Measurements from ENCODE around the gene IFIT3. TPM values are rescaled to one million over a fixed set of nuclear protein-coding genes. Genes with fewer than 3 reads are reported as not detected.

IFIT3 gene
- polyA plus RNA-seq, 1 of the 3 experiments (the other 2 are of a cell fraction) = 3.2 TPM

DNA sequence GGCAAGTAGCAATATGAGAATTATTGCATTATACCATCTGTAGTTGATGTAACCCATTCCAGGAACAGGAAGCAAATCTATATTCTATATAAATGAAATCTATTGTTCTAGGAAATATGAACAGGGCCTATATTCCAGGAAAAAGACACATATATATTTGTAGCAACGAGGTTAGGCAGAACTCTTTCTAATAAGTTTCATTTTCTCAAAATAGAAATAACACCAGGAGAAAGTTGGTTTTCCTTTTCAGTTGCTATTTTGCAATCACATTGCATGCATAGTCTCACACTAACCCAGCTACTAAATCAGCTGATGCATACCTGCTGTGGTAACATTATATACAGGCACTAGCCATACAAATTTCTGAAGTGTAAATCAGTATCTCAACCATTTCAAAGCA is 32.2 kb upstream of the IFIT3 start:
- Histone ChIP-seq H3K79me2 (ENCODE audit: insufficient read depth) (no peaks in the 10 kb centered on the region), H3K4me2 (no peak overlapping the region), H3K36me3 (replicated peaks in 1 of 2; ENCODE audit: control insufficient read depth in 1 of 2, insufficient read depth in 2 of 2, low read length in 1 of 2) (no peaks in the 10 kb centered on the region), H3K27me3 (ENCODE audit: insufficient read depth) (no peaks in the 10 kb centered on the region), H3F3A (replicated peaks; ENCODE audit: insufficient read depth) (no peaks in the 10 kb centered on the region), H4K20me1 (ENCODE audit: insufficient read depth) (no peaks in the 10 kb centered on the region), H3K9ac (no peak overlapping the region), H3K9me3 (no peaks in the 10 kb centered on the region), H3K4me3 (ENCODE audit: low read depth in 2 of 2, low read length in 1 of 2) (no peak overlapping the region), H3K27ac (ENCODE audit: low read depth in 2 of 2, low read length in 1 of 2) (no peak overlapping the region), H3K4me1 (ENCODE audit: control insufficient read depth in 1 of 2, insufficient read depth in 2 of 2, low read depth in 1 of 2, low read length in 1 of 2) (no peaks in the 10 kb centered on the region), H3K9me2 (no peaks in the 10 kb centered on the region), H2AFZ (ENCODE audit: low read depth) (no peak overlapping the region)
- CTCF ChIA-PET = interaction anchor here (1.0 kb wide), 1 partner anchor 416 kb away, joined by 3 read pairs; the partner anchor contains the start of gene STAMBPL1
- WGBS (ENCODE audit: low lambda C conversion rate) = 67% methylated on average over 1 of the region's 1 CpG
- TF ChIP-seq JUND (IDR thresholded peaks at IDR 0.05) (no peak), FOXM1 (IDR thresholded peaks at IDR 0.05; ENCODE audit: low read depth) (no peak), MXI1 (IDR thresholded peaks at IDR 0.05; ENCODE audit: low read depth, low read length) (no peak)
- no peak for DNase-seq
- POLR2A ChIA-PET = no interaction called here

DNA sequence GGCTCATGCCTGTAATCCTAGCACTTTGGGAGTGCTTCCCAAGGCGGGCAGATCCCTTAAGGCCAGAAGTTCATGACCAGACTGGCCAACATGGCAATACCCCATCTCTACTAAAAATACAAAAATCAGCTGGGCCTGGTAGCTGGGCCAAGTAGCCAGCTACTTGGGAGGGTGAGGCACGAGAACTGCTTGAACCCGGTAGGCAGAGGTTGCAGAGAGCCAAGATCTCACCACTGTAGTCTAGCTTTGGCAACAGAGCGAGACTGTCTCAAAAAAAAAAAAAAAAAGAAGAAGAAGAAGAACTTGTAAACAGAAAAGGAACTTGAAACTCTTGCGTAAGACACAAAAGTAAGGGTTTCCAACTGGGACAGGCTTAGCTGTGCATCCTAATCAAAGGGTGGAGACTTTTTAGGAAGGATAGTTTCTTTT is 31.6 kb upstream of the IFIT3 start:
- no peaks in the 10 kb centered on the region for H3K36me3 ChIP-seq (replicated peaks in 1 of 2; ENCODE audit: control insufficient read depth in 1 of 2, insufficient read depth in 2 of 2, low read length in 1 of 2)
- no peaks in the 10 kb centered on the region for H3K9me2 ChIP-seq
- no peaks in the 10 kb centered on the region for H3K27me3 ChIP-seq (ENCODE audit: insufficient read depth)
- no peak for DNase-seq
- ChIA-PET POLR2A (no interaction called here), CTCF (no interaction called here)
- WGBS (ENCODE audit: low lambda C conversion rate) = 93% methylated on average over 5 of the region's 5 CpGs
- H2AFZ ChIP-seq (ENCODE audit: low read depth) = no peak overlapping the region
- TF ChIP-seq ELF1 (IDR thresholded peaks at IDR 0.05) (no peak), TEAD4 (IDR thresholded peaks at IDR 0.05; ENCODE audit: borderline replicate concordance, insufficient read depth) (no peak), MAX (IDR thresholded peaks at IDR 0.05; ENCODE audit: low read depth) (no peak), MEF2A (IDR thresholded peaks at IDR 0.05; ENCODE audit: borderline replicate concordance, low read depth) (no peak), RFX5 (IDR thresholded peaks at IDR 0.05; ENCODE audit: low read length) (no peak), RAD21 (IDR thresholded peaks at IDR 0.05; ENCODE audit: low read length) (no peak), FOXJ3 (CRISPR knock-in tag; IDR thresholded peaks at IDR 0.05) (no peak), TAF1 (IDR thresholded peaks at IDR 0.05; ENCODE audit: borderline replicate concordance, low read depth, low read length) (no peak), USF1 (IDR thresholded peaks at IDR 0.05; ENCODE audit: borderline replicate concordance, low read depth) (no peak), FOXM1 (IDR thresholded peaks at IDR 0.05; ENCODE audit: low read depth) (no peak), RXRA (IDR thresholded peaks at IDR 0.05; ENCODE audit: borderline replicate concordance, low read depth) (no peak), SMC3 (IDR thresholded peaks at IDR 0.05; ENCODE audit: low read depth, low read length) (no peak), EZH2phosphoT487 (IDR thresholded peaks at IDR 0.05; ENCODE audit: borderline replicate concordance, low read depth) (no peak), YY1 (IDR thresholded peaks at IDR 0.05; ENCODE audit: low read depth) (no peak), NRF1 (IDR thresholded peaks at IDR 0.05; ENCODE audit: low read depth, low read length) (no peak)
- TF ChIP-seq, protein P1, sequence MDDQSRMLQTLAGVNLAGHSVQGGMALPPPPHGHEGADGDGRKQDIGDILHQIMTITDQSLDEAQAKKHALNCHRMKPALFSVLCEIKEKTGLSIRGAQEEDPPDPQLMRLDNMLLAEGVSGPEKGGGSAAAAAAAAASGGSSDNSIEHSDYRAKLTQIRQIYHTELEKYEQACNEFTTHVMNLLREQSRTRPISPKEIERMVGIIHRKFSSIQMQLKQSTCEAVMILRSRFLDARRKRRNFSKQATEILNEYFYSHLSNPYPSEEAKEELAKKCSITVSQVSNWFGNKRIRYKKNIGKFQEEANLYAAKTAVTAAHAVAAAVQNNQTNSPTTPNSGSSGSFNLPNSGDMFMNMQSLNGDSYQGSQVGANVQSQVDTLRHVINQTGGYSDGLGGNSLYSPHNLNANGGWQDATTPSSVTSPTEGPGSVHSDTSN (IDR thresholded peaks at IDR 0.05) = no peak
- no peaks in the 10 kb centered on the region for H4K20me1 ChIP-seq (ENCODE audit: insufficient read depth)
- H3K4me1 ChIP-seq (ENCODE audit: control insufficient read depth in 1 of 2, insufficient read depth in 2 of 2, low read depth in 1 of 2, low read length in 1 of 2) = peaks cover 0 to 3% of the 10 kb centered on the region in 2 experiments; a peak in 3 of 4 replicates
- H3K4me2 ChIP-seq = no peak overlapping the region
- no peak overlapping the region for H3K4me3 ChIP-seq (ENCODE audit: low read depth in 2 of 2, low read length in 1 of 2)
- H3K79me2 ChIP-seq (ENCODE audit: insufficient read depth) = no peaks in the 10 kb centered on the region
- no peaks in the 10 kb centered on the region for H3F3A ChIP-seq (replicated peaks; ENCODE audit: insufficient read depth)
- H3K9ac ChIP-seq = no peak overlapping the region
- no peak overlapping the region for H3K27ac ChIP-seq (ENCODE audit: low read depth in 2 of 2, low read length in 1 of 2)
- no peaks in the 10 kb centered on the region for H3K9me3 ChIP-seq

Measured in SK-N-SH (cell line).